ENCODE results near the gene LMBR1L. TPM values are rescaled to one million over a fixed set of nuclear protein-coding genes. Genes with fewer than 3 reads are reported as not detected.
A peak's percentile ranks its signal among the peaks of the same experiment; 100 is the strongest.

LMBR1L gene
- total RNA-seq, 1 experiment from 2014 or later = 47.2 TPM

GRCh38 chr12:49133590-49133989 lies 22.9 kb upstream of the LMBR1L start:
- H3K36me3 ChIP-seq (ENCODE audit: insufficient read depth, low read length, poor library complexity, severe bottlenecking) = peaks cover 20% of the 10 kb centered on the region
- TF ChIP-seq EZH2 (IDR thresholded peaks at IDR 0.05; ENCODE audit: borderline replicate concordance, low read depth, low read length, poor library complexity, severe bottlenecking) (no peak), CTCF (conservative IDR thresholded peaks at IDR 0.05; ENCODE audit: low read depth, low read length) (no peak)
- H3K9me3 ChIP-seq (ENCODE audit: low read depth, low read length, poor library complexity, severe bottlenecking) = no peaks in the 10 kb centered on the region
- BruUV-seq (replicated peaks) = no TSS peak
- peak overlapping the region; percentile 100 for H3K27ac ChIP-seq (ENCODE audit: low read depth, low read length, poor library complexity, severe bottlenecking)
- no peak for DNase-seq (ENCODE audit: low spot score)
- intact Hi-C loops (cut with micrococcal nuclease; ENCODE audit: unreplicated experiment) = no loop called here
- ChIA-PET CTCF (no interaction called here), POLR2A (ENCODE audit: low non-redundant PET) (interaction anchor here (0.6 kb wide), 1 partner anchor 14 kb away, joined by 8 read pairs; no protein-coding TSS in a partner anchor)
- H3K27me3 ChIP-seq (replicated peaks; ENCODE audit: insufficient read depth, low read depth, low read length, poor library complexity) = no peaks in the 10 kb centered on the region
- peaks cover 30% of the 10 kb centered on the region for H3K4me1 ChIP-seq (ENCODE audit: insufficient read depth, low read length, poor library complexity, severe bottlenecking)
- H3K4me3 ChIP-seq (ENCODE audit: low read depth, low read length, poor library complexity, severe bottlenecking) = peak overlapping the region; percentile 99

- Histone ChIP-seq H3K4me3 (ENCODE audit: low read depth, low read length, poor library complexity, severe bottlenecking) (peak overlapping the region; percentile 99), H3K9me3 (ENCODE audit: low read depth, low read length, poor library complexity, severe bottlenecking) (no peaks in the 10 kb centered on the region), H3K27me3 (replicated peaks; ENCODE audit: insufficient read depth, low read depth, low read length, poor library complexity) (no peaks in the 10 kb centered on the region), H3K36me3 (ENCODE audit: insufficient read depth, low read length, poor library complexity, severe bottlenecking) (peaks cover 22% of the 10 kb centered on the region), H3K4me1 (ENCODE audit: insufficient read depth, low read length, poor library complexity, severe bottlenecking) (peaks cover 25% of the 10 kb centered on the region), H3K27ac (ENCODE audit: low read depth, low read length, poor library complexity, severe bottlenecking) (peak overlapping the region; percentile 100)
- no TSS peak for BruUV-seq (replicated peaks)
- CTCF ChIA-PET = no interaction called here
- intact Hi-C loops (cut with micrococcal nuclease; ENCODE audit: unreplicated experiment) = no loop called here
- DNase-seq (ENCODE audit: low spot score) = peak; percentile 29
- TF ChIP-seq EZH2 (IDR thresholded peaks at IDR 0.05; ENCODE audit: borderline replicate concordance, low read depth, low read length, poor library complexity, severe bottlenecking) (no peak), CTCF (conservative IDR thresholded peaks at IDR 0.05; ENCODE audit: low read depth, low read length) (no peak)
- POLR2A ChIA-PET (ENCODE audit: low non-redundant PET) = interaction anchor here (0.6 kb wide), 1 partner anchor 13 kb away, joined by 8 read pairs; no protein-coding TSS in a partner anchor
Measured at GRCh38 chr12:49133014-49133413, 22.4 kb upstream of the LMBR1L start.

DNA sequence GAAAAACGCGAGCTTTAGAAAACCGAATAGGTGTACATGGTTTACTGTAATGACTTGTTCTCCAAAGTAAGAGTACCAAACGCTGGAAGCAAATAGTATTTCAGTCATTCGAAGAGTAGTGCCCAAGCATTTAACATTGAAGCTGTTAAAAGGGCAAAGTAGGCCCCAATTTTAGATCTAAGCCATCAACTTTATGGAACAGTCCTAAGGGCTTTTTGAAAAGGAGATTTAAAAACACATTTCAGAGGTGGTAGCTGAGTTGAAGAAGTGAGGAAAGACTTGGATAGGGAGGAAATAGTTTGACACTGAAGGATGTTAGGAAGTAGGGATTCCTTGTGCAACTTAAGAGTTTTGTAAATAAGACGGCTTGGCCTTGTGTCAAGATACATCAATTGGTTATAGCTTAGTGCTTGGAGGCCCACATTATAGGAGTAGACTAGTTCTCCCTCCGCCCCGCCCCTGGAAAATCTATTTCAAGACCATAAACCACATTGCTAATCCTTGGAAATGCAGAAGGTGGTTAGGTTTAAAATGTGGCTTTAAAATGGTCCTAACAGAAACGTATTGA lies 21.3 kb upstream of the LMBR1L start:
- peak overlapping the region; percentile 100 for H3K27ac ChIP-seq (ENCODE audit: low read depth, low read length, poor library complexity, severe bottlenecking)
- no peak for TF ChIP-seq EZH2 (IDR thresholded peaks at IDR 0.05; ENCODE audit: borderline replicate concordance, low read depth, low read length, poor library complexity, severe bottlenecking)
- no peak for TF ChIP-seq CTCF (conservative IDR thresholded peaks at IDR 0.05; ENCODE audit: low read depth, low read length)
- POLR2A ChIA-PET (ENCODE audit: low non-redundant PET) = no interaction called here
- CTCF ChIA-PET = interaction anchor here (0.9 kb wide), 1 partner anchor 44 kb away, joined by 3 read pairs; no protein-coding TSS in a partner anchor
- no peaks in the 10 kb centered on the region for H3K27me3 ChIP-seq (replicated peaks; ENCODE audit: insufficient read depth, low read depth, low read length, poor library complexity)
- peaks cover 25% of the 10 kb centered on the region for H3K4me1 ChIP-seq (ENCODE audit: insufficient read depth, low read length, poor library complexity, severe bottlenecking)
- TSS peak; percentile 82 for BruUV-seq (replicated peaks)
- H3K4me3 ChIP-seq (ENCODE audit: low read depth, low read length, poor library complexity, severe bottlenecking) = peak overlapping the region; percentile 99
- peaks cover 32% of the 10 kb centered on the region for H3K36me3 ChIP-seq (ENCODE audit: insufficient read depth, low read length, poor library complexity, severe bottlenecking)
- H3K9me3 ChIP-seq (ENCODE audit: low read depth, low read length, poor library complexity, severe bottlenecking) = no peaks in the 10 kb centered on the region
- DNase-seq (ENCODE audit: low spot score) = peak; percentile 70
- intact Hi-C loops (cut with micrococcal nuclease; ENCODE audit: unreplicated experiment) = loop anchor here (1.0 to 2.0 kb wide), 2 partner anchors 57 to 101 kb away; partner anchors contain the start of gene TUBA1A

Measured in A673 (cell line).